ENCODE results near the gene CEP85L.

DNA sequence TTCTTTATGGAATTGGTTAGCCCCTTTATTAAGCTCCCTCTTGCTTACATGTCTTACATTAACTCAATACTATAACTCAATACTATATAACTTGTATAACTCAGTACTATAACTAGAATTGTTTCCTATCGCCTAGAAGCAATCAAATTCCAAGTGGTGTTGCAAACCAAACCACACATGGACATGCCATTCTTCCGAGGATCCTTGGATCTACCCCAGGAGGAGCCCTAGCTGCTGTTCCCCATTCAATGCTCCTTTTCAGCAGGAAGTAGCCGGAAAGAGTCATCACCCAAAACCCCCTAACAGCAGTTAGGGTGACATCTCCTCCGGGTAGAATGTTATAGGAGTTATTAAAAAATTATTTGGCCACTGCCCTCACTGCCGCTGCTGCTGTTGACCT is 62.8 kb downstream of the CEP85L start:
- TF ChIP-seq EZH2 (IDR thresholded peaks at IDR 0.05) = no peak
- TF ChIP-seq POLR2AphosphoS5 (IDR thresholded peaks at IDR 0.05; ENCODE audit: borderline replicate concordance, low read depth, low read length) = no peak
- TF ChIP-seq FOXP2 (optimal IDR thresholded peaks at IDR 0.05; ENCODE audit: control extremely low read depth, extremely low read length, insufficient read depth) = no peak
